ACC112 (cell line): ENCODE measurements around the gene FOXN3.

Source experiments
- H2AFZ ChIP-seq: fragments of 200-600 bp; sonication (generic); one replicate; pipeline ENCODE4 v1.6.0; 2017; ENCODE audit warnings: antibody characterized with exemption, low read length; ENCODE audit not compliant: unreplicated experiment
- H3K27ac ChIP-seq: fragments of 200-600 bp; sonication (generic); 2 replicates; pipeline ENCODE4 v1.5.1; 2014; ENCODE audit warnings: low read depth, mild to moderate bottlenecking, antibody characterized with exemption, low read length, moderate library complexity
- H3K27me3 ChIP-seq: fragments of 200-600 bp; sonication (generic); 2 replicates; pipeline ENCODE4 v1.6.1; 2014; ENCODE audit warnings: mild to moderate bottlenecking, antibody characterized with exemption, low read length, moderate library complexity, mixed read lengths; ENCODE audit not compliant: insufficient read depth
- H3K36me3 ChIP-seq: fragments of 200-600 bp; sonication (generic); 2 replicates; pipeline ENCODE4 v1.6.1; 2016; ENCODE audit warnings: mild to moderate bottlenecking, antibody characterized with exemption, low read length, moderate library complexity, mixed read lengths; ENCODE audit not compliant: insufficient read depth
- H3K4me1 ChIP-seq: fragments of 200-600 bp; sonication (generic); one replicate; pipeline ENCODE4 v1.6.1; 2016; ENCODE audit warnings: low read length, mixed read lengths; ENCODE audit not compliant: insufficient read depth, unreplicated experiment, control insufficient read depth
- H3K4me3 ChIP-seq: fragments of 200-600 bp; sonication (generic); 2 replicates; pipeline ENCODE4 v1.5.1; 2014; ENCODE audit warnings: mild to moderate bottlenecking, low read depth, low read length
- H3K79me2 ChIP-seq: fragments of 200-600 bp; sonication (generic); one replicate; pipeline ENCODE4 v1.6.0; 2016; ENCODE audit warnings: low read length; ENCODE audit not compliant: control insufficient read depth, unreplicated experiment, insufficient read depth

The FOXN3 gene

DNA sequence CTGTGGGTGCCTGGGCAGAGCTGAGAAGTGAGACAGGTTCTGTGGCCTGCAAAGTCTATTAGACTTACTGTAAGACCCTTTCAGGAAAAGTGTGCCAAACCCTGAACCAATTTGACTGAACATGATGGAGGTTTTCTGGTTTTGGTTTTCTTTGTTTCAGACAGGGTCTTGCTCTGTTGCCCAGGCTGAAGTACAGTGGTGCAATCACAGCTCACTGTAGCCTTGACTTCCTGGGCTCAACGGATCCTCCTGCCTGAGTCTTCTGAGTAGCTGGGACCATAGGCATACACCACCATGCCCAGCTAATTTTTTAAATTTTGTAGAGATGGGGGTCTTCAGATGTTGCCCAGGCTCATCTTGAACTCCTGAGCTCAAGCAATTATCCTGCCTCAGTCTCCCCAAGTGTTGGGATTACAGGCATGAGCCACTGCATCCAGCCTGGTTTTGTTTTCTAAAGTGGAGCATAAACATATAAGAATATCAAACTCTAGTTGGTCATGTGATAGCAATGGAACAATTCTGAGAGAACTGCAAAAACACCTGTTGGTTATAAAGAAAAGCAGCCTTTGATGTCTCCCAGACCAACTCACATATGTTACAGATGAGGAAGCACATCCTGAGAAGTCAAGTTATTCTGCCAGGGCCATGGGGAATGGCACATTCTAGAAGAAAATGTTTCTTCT is 166.9 kb downstream of the FOXN3 start:
- H3K4me1 ChIP-seq: no peaks in the 10 kb centered on the region

DNA sequence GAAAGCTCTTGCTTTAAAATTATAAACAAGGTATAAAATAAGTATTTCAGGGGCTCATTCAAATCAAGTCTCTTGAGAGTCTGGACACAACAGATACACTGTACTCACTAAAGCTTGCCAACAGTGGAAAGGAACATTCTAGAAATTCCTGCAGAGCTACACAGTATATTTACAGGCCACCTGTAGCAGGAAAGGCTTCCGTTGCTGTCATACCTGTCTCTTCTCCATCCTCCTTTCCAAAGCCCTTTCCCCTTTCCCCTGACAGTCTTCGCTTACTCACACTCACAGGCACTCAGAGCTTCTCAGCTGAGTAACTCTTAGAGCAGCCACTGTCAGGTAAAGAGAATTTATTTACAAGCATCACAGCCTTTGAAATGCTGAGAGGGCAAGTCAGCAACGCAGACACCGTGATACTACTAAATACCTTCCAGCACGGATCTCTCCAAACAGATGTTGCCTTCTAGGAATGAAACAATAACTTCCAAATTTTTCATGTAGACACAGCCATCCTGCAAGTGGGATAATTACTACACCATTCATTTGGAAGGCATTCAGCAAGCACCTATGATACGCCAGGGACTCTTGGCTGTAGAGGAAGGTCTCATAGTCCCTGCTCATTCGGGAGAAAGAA is 167.9 kb downstream of the FOXN3 start:
- no peaks in the 10 kb centered on the region for H3K79me2 ChIP-seq
- H3K36me3 ChIP-seq: no peaks in the 10 kb centered on the region
- no peaks in the 10 kb centered on the region for H3K4me1 ChIP-seq
- no peak overlapping the region for H3K27ac ChIP-seq
- no peaks in the 10 kb centered on the region for H3K27me3 ChIP-seq
- H3K4me3 ChIP-seq: no peak overlapping the region
- H2AFZ ChIP-seq: no peak overlapping the region

More for the DNA sequence above, 166.9 kb downstream of the FOXN3 start:
- no peak overlapping the region for H2AFZ ChIP-seq
- H3K36me3 ChIP-seq: no peaks in the 10 kb centered on the region
- no peaks in the 10 kb centered on the region for H3K27me3 ChIP-seq
- no peak overlapping the region for H3K27ac ChIP-seq
- no peak overlapping the region for H3K4me3 ChIP-seq
- H3K79me2 ChIP-seq: no peaks in the 10 kb centered on the region

DNA sequence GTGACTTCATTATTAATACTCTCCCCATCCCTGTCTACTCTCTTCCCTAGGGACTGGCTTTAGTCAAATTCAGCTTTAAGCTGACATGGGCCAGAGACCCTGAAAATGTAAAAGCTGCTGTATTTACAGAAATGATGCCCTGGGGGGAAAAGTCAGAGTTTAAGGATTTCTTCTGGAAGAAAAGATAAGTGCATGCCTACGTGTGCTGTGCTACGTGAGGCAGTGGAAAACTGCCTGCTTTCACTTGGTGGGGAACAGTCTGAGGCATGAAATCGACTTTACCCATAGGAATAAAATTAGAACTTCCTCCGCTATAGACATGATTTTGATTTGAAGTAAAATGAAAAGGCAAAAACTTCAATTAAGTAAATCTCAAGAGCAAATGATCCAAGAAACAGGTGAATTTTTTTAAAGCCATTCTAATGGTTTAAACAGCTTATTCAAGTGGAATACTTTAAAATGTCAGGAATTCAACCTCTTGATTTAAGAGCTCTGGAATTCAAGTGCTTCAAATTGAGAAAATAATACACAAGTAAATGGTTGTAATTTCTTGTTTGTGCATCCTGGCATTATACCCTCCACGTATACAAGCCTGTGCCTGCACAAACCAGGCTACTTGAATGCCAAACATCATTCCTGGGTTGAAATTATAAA is 168.5 kb downstream of the FOXN3 start:
- Histone ChIP-seq H3K4me3 (no peak overlapping the region), H3K4me1 (no peaks in the 10 kb centered on the region), H2AFZ (no peak overlapping the region), H3K27ac (no peak overlapping the region), H3K79me2 (no peaks in the 10 kb centered on the region), H3K27me3 (no peaks in the 10 kb centered on the region), H3K36me3 (no peaks in the 10 kb centered on the region)

DNA sequence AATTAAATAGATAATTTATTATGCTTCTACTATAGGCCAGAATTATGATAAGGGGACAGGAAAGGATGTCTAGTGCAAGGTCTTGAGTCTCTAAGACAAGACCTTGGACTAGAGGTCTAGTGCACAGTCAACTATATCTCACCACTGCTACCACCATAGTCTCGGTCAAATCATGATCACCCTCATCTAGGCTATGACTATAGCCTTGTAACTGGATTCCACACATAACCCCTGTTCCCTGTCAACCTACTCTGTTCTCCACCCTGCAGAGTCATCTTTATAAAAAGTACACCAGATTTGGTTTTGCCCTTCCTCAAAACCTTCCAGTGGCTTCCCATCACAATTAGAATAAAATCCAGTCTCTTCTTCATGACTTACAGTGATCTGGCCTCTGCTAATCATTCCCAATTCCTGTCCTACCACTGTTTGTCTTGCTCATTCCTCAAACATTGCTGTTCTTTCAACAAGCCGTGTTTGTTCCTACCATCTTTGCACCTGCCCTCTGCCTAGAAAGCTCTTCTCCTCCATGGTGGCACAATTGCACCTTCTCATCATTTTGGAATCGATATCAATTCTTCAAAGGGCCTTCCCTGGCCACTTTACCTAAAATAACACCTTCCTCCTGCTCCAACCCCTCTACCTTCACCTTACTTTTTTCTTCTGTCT is 169.4 kb downstream of the FOXN3 start:
- Histone ChIP-seq H3K4me1 (no peaks in the 10 kb centered on the region), H3K36me3 (no peaks in the 10 kb centered on the region), H3K4me3 (no peak overlapping the region), H2AFZ (no peak overlapping the region), H3K27ac (no peak overlapping the region), H3K79me2 (no peaks in the 10 kb centered on the region), H3K27me3 (no peaks in the 10 kb centered on the region)

DNA sequence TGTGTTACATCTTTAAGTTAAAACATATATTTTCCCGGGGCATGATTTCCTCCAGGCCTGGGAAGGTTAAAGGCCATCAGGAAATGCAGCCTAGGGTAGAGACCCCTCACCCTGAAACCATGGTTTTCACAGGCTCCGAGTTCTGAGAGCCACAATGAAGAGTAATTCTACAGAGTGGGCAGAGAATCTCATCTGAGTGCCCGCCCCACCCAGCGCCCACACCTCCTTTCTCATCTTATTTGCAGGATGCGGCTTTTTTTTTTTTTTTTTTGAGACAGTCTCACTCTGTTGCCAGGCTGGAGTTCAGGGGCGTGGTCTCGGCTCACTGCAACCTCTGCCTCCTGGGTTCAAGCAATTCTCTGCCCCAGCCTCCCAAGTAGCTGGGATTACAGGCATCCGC is 170.7 kb downstream of the FOXN3 start:
- Histone ChIP-seq H3K79me2 (no peaks in the 10 kb centered on the region), H3K36me3 (no peaks in the 10 kb centered on the region)

DNA sequence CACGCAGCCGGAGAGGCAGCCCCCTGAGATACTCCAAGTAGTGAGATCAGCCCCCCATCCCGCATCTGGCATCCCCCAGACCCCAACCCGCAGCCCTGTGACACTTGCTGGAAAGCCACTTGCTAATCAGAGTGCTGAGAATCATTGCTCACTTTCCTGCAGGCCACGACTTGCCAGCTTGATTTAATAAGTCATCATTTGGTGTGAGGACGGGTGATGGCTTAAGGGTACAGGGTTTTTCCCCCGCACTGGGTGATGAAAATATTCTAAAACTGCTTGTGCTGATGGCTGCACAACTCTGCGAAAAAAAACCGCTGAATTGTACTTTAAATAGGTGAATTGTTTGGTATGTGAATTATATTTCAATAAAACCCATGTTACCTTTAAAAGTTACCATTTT is 171.2 kb downstream of the FOXN3 start:
- Histone ChIP-seq H3K27ac (no peak overlapping the region), H3K4me1 (no peaks in the 10 kb centered on the region), H3K27me3 (no peaks in the 10 kb centered on the region), H3K79me2 (no peaks in the 10 kb centered on the region), H3K36me3 (no peaks in the 10 kb centered on the region), H2AFZ (no peak overlapping the region), H3K4me3 (no peak overlapping the region)

More for the DNA sequence above, 170.7 kb downstream of the FOXN3 start:
- no peak overlapping the region for H3K4me3 ChIP-seq
- H3K4me1 ChIP-seq: no peaks in the 10 kb centered on the region
- H2AFZ ChIP-seq: no peak overlapping the region
- no peak overlapping the region for H3K27ac ChIP-seq
- H3K27me3 ChIP-seq: no peaks in the 10 kb centered on the region

DNA sequence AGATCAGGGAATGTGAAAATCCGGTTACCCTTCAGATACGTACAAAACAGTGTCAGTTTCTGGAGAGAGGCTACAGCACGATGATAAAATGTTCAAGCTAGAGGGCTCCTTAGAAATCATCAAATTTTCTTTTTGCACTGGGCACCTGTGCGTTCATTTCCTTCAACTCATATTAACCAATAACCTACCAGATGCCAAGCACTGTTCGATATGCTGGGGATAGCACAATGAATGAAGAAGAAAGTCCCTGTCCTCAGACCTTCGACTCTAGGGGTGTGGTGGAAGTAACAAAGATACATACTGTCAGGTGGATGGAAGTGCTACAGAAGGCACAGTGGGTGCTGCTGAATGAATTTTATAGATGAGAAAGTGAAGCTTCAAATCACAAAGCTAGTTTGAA is 172.3 kb downstream of the FOXN3 start:
- Histone ChIP-seq H3K27me3 (no peaks in the 10 kb centered on the region), H3K27ac (no peak overlapping the region), H3K4me3 (no peak overlapping the region), H2AFZ (no peak overlapping the region), H3K79me2 (no peaks in the 10 kb centered on the region), H3K36me3 (no peaks in the 10 kb centered on the region), H3K4me1 (peaks cover 6% of the 10 kb centered on the region)

DNA sequence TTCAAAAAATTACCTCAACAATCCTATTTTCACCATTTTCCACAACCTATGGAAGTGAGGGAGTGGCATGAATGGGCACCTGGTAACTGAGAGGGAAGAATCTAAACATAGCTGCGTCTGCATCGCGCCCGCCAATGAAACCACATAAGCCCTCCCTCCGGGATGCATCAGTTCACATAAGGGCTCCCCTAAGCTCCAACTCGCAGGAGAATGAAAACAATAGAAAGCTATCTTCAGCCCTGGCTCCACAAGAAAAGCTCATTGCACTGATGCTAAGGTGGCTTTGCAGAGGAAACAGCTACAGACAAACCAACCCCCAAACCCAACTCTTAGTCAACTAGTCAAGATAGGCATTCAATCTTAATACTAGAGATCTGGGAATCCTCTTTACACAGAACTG is 173.3 kb downstream of the FOXN3 start:
- H3K4me1 ChIP-seq: peaks cover 6% of the 10 kb centered on the region
- H3K27me3 ChIP-seq: no peaks in the 10 kb centered on the region
- no peak overlapping the region for H3K27ac ChIP-seq
- H2AFZ ChIP-seq: no peak overlapping the region
- H3K4me3 ChIP-seq: no peak overlapping the region
- H3K36me3 ChIP-seq: no peaks in the 10 kb centered on the region
- H3K79me2 ChIP-seq: no peaks in the 10 kb centered on the region

DNA sequence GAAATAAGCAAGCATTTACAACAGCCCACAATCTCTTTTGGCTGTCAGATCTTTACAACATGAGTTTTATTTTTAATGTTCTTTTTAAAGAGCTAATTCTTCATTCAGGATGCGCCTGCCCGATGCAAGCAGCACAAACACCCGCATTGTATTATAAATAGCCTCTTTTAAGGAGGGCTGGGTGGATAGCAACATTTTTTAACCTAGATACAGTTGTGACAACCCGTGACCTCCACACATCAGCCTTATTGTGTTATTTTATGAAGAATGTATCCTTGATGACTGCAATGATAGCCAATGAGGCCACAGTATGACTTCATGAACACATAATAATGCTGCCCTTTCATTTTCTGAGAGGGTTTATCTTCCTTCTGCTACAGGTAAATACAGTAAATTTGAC is 173.7 kb downstream of the FOXN3 start:
- H3K79me2 ChIP-seq: no peaks in the 10 kb centered on the region
- no peaks in the 10 kb centered on the region for H3K27me3 ChIP-seq
- no peak overlapping the region for H2AFZ ChIP-seq
- no peak overlapping the region for H3K4me3 ChIP-seq
- no peaks in the 10 kb centered on the region for H3K36me3 ChIP-seq
- peaks cover 6% of the 10 kb centered on the region for H3K4me1 ChIP-seq
- no peak overlapping the region for H3K27ac ChIP-seq

DNA sequence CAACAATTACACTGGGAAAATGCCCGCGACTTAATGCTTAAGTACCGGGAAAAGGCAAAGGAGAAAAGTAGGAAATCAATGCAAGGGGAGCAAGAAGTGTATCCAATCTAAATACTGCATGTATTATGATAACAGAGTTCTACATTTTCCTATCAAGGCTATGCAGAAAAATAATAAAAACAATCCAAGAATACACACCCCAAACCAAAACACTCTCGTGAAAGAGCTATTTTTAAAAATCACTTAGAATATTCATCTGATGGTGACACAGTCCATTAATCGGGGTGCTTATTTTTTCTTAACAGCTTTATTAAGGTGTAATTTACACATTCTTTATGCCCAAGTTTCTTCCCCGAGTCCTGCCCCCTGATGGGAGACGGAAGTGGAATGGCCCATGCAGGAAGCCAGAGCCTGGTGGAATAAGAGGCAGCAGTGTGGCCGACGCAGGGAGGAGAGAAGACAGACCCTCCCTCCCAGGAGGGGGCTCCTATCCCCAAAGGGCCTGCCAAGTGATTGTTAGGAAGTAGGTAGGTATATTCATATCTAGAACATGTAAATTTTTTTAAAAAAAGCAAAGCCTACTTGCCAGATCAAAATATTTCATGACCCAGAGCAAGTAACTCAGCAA is 174.3 kb downstream of the FOXN3 start:
- Histone ChIP-seq H3K27ac (no peak overlapping the region), H3K36me3 (no peaks in the 10 kb centered on the region), H3K27me3 (no peaks in the 10 kb centered on the region), H3K79me2 (peaks cover under 1% of the 10 kb centered on the region), H2AFZ (no peak overlapping the region), H3K4me3 (no peak overlapping the region), H3K4me1 (peaks cover 6% of the 10 kb centered on the region)
